HEK293 (cell line): ENCODE results near the gene MIB2.

ENCODE experiments used
- CTCF ChIA-PET: fragments of 350-600 bp; formaldehyde crosslinking; extraction: SDS; loops from one replicate; lab custom pipeline; 2021; ENCODE audit warnings: antibody characterized with exemption; lab: Yijun Ruan, JAX
- POLR2A ChIA-PET: fragments of 300-600 bp; formaldehyde crosslinking; extraction: SDS; loops from one replicate; lab custom pipeline; 2020; ENCODE audit warnings: antibody characterized with exemption, inconsistent platforms; lab: Yijun Ruan, JAX
- H3K27ac ChIP-seq: fragments of 200-500 bp; sonication (Bioruptor generic); 2 replicates; pipeline ENCODE4 v1.5.1; 2014; ENCODE audit warnings: low read depth, low read length, control low read depth, inconsistent platforms; ENCODE audit errors: extremely low read depth
- H3K36me3 ChIP-seq, 2 experiments: fragments of 200-500 bp in 1 of 2; sonication (Bioruptor generic) in 1 of 2; 1 replicate in 1 of 2; 2 replicates in 1 of 2; pipeline ENCODE4 v1.5.1; 2014 to 2017; ENCODE audit warnings: inconsistent platforms in 2 of 2, low read length in 2 of 2; ENCODE audit not compliant: control insufficient read depth in 2 of 2, insufficient read depth in 1 of 2
- H3K4me1 ChIP-seq: fragments of 200-500 bp; sonication (Bioruptor generic); 2 replicates; pipeline ENCODE4 v1.5.1; 2014; ENCODE audit warnings: mild to moderate bottlenecking, low read length, inconsistent platforms; ENCODE audit not compliant: control insufficient read depth, insufficient read depth
- H3K4me3 ChIP-seq: 2 replicates; pipeline ENCODE4 v1.5.1; 2011; ENCODE audit warnings: low read depth, mild to moderate bottlenecking, control low read depth, low read length, moderate library complexity
- H3K9me3 ChIP-seq: fragments of 200-500 bp; sonication (Bioruptor generic); 2 replicates; pipeline ENCODE4 v1.5.1; 2014; ENCODE audit warnings: low read depth, low read length, inconsistent platforms; ENCODE audit not compliant: control insufficient read depth, insufficient read depth
- ATF2 ChIP-seq: fragments of 450-650 bp; formaldehyde crosslinking; IDR thresholded peaks from 2 replicates; pipeline ENCODE4 v1.5.1; 2016; ENCODE audit warnings: missing biosample characterization, missing genetic modification characterization, low read depth
- BCL11A ChIP-seq: fragments of 450-650 bp; formaldehyde crosslinking; IDR thresholded peaks from 2 replicates; pipeline ENCODE4 v1.5.1; 2016; ENCODE audit warnings: low read depth, missing biosample characterization, missing genetic modification characterization
- KLF1 ChIP-seq: fragments of 450-650 bp; formaldehyde crosslinking; IDR thresholded peaks from 2 replicates; pipeline ENCODE4 v1.5.1; 2016; ENCODE audit warnings: missing biosample characterization, missing genetic modification characterization
- KLF10 ChIP-seq: fragments of 450-650 bp; IDR thresholded peaks from 2 replicates; pipeline ENCODE4 v1.5.1; 2018; ENCODE audit warnings: missing biosample characterization, mild to moderate bottlenecking, missing genetic modification characterization
- ZBTB7A ChIP-seq: fragments of 450-650 bp; formaldehyde crosslinking; IDR thresholded peaks from 2 replicates; pipeline ENCODE4 v1.5.1; 2016; ENCODE audit warnings: low read depth, missing biosample characterization, missing genetic modification characterization
- ZNF10 ChIP-seq: fragments of 450-650 bp; formaldehyde crosslinking; IDR thresholded peaks from 2 replicates; pipeline ENCODE4 v1.5.1; 2017; ENCODE audit warnings: missing biosample characterization, missing genetic modification characterization
- ZNF18 ChIP-seq: fragments of 450-650 bp; formaldehyde crosslinking; IDR thresholded peaks from 2 replicates; pipeline ENCODE4 v1.5.1; 2016; ENCODE audit warnings: missing biosample characterization, missing genetic modification characterization
- ZNF202 ChIP-seq: fragments of 450-650 bp; formaldehyde crosslinking; IDR thresholded peaks from 2 replicates; pipeline ENCODE4 v1.5.1; 2016; ENCODE audit warnings: missing biosample characterization, missing genetic modification characterization, borderline replicate concordance
- ZNF292 ChIP-seq: fragments of 450-650 bp; formaldehyde crosslinking; IDR thresholded peaks from 2 replicates; pipeline ENCODE4 v1.5.1; 2016; ENCODE audit warnings: low read depth, missing biosample characterization, missing genetic modification characterization, borderline replicate concordance
- ZNF404 ChIP-seq: fragments of 450-650 bp; formaldehyde crosslinking; IDR thresholded peaks from 2 replicates; pipeline ENCODE4 v1.5.1; 2017; ENCODE audit warnings: missing biosample characterization, missing genetic modification characterization
- ZNF416 ChIP-seq: fragments of 450-650 bp; formaldehyde crosslinking; IDR thresholded peaks from 2 replicates; pipeline ENCODE4 v1.5.1; 2016; ENCODE audit warnings: missing biosample characterization, missing genetic modification characterization
- ZNF433 ChIP-seq: fragments of 450-650 bp; formaldehyde crosslinking; IDR thresholded peaks from 2 replicates; pipeline ENCODE4 v1.5.1; 2016; ENCODE audit warnings: missing biosample characterization, missing genetic modification characterization, low read depth
- ZNF624 ChIP-seq: fragments of 450-650 bp; formaldehyde crosslinking; IDR thresholded peaks from 2 replicates; pipeline ENCODE4 v1.5.1; 2017; ENCODE audit warnings: missing biosample characterization, missing genetic modification characterization
- ZNF670 ChIP-seq: fragments of 450-650 bp; formaldehyde crosslinking; IDR thresholded peaks from 2 replicates; pipeline ENCODE4 v1.5.1; 2016; ENCODE audit warnings: missing biosample characterization, missing genetic modification characterization, low read depth
- ZSCAN18 ChIP-seq: fragments of 450-650 bp; formaldehyde crosslinking; IDR thresholded peaks from 2 replicates; pipeline ENCODE4 v1.5.1; 2016; ENCODE audit warnings: missing biosample characterization, missing genetic modification characterization
- TF ChIP-seq, protein P1 (sequence below): fragments of 450-650 bp; formaldehyde crosslinking; IDR thresholded peaks from 2 replicates; pipeline ENCODE4 v1.5.1; 2016; ENCODE audit warnings: missing biosample characterization, missing genetic modification characterization
- TF ChIP-seq, protein P2 (sequence below): fragments of 450-650 bp; formaldehyde crosslinking; IDR thresholded peaks from 2 replicates; pipeline ENCODE4 v1.5.1; 2016; ENCODE audit warnings: missing biosample characterization, missing genetic modification characterization
- TF ChIP-seq, protein P3 (sequence below): fragments of 450-650 bp; formaldehyde crosslinking; conservative IDR thresholded peaks from 2 replicates; pipeline ENCODE4 v1.5.1; 2016; ENCODE audit warnings: low read depth, missing biosample characterization, missing genetic modification characterization
- TF ChIP-seq, protein P4 (sequence below): fragments of 450-650 bp; formaldehyde crosslinking; IDR thresholded peaks from 2 replicates; pipeline ENCODE4 v1.5.1; 2016; ENCODE audit warnings: missing biosample characterization, missing genetic modification characterization
- TF ChIP-seq, protein P5 (sequence below): fragments of 450-650 bp; formaldehyde crosslinking; IDR thresholded peaks from 2 replicates; pipeline ENCODE4 v1.5.1; 2016; ENCODE audit warnings: missing biosample characterization, missing genetic modification characterization

MIB2 gene

DNA sequence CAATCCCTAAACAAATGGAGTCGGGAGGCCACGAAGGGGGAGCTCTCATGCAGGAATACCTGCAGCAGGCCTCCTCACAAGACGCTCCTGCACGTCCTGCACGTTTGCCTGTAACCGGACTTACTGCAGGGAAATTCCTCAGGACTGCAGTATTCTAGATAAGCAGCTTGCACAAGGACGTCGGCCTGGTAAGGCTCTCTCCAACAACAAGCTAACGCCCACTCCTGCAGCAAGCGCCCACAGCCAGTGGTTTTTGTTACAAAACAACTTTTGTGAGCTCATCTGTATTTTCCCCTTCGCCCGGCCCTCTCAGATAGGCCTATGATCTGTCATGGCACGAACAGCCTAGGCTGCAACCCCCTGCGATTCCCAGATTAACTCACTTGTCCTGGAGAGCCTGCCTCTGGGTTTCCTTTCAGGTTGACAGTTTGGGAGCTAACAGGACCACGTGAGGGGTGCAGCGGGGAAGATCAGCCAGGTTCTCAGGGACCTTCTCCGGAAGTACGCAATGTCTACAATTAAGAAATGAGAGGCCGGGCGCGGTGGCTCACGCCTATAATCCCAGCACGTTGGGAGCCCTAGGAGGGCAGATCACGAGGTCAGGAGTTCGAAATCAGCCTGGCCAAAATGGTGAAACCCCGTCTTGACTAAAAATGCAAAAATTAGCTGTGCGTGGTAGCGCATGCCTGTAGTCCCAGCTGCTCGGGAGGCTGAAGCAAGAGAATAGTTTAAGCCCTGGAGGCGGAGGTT lies 921 bp upstream of the MIB2 start:
- ChIA-PET CTCF (interaction anchor here (0.6 to 0.9 kb wide), 3 partner anchors 215 to 591 kb away, joined by 3 to 4 read pairs (median 3); partner anchors contain the start of gene CCNL2), POLR2A (interaction anchor here (0.6 to 3.5 kb wide), 6 partner anchors 12 to 777 kb away, joined by 3 to 17 read pairs (median 5); partner anchors contain the start of genes MORN1 and RER1)
- H3K4me3 ChIP-seq = peak overlapping the region; percentile 100
- H3K27ac ChIP-seq = peak overlapping the region; percentile 40; the same call in 1 of the 2 replicates
- no peaks in the 10 kb centered on the region for H3K9me3 ChIP-seq
- 0 out of 2 replicates have a peak, but pooled peaks cover 3% of the 10 kb centered on the region for H3K4me1 ChIP-seq
- peaks cover 0 to 27% of the 10 kb centered on the region in 2 experiments; a peak in 1 of 3 replicates for H3K36me3 ChIP-seq
- TF ChIP-seq ZNF10 (tag by site-specific recombination) (no peak), KLF10 (no peak), ATF2 (no peak), ZNF416 (tag by site-specific recombination) (no peak), ZNF18 (tag by site-specific recombination) (no peak), BCL11A (tag by site-specific recombination) (no peak), ZNF624 (tag by site-specific recombination) (no peak), ZNF433 (no peak), ZNF404 (tag by site-specific recombination) (no peak), ZNF202 (tag by site-specific recombination) (no peak), ZBTB7A (tag by site-specific recombination) (no peak), ZNF292 (tag by site-specific recombination) (no peak), ZNF670 (tag by site-specific recombination) (no peak), ZSCAN18 (tag by site-specific recombination) (0 out of 2 replicates have a peak, but pooled peaks have one; percentile 17), KLF1 (tag by site-specific recombination) (0 out of 2 replicates have a peak, but pooled peaks have one; percentile 29)
- TF ChIP-seq, protein P1, sequence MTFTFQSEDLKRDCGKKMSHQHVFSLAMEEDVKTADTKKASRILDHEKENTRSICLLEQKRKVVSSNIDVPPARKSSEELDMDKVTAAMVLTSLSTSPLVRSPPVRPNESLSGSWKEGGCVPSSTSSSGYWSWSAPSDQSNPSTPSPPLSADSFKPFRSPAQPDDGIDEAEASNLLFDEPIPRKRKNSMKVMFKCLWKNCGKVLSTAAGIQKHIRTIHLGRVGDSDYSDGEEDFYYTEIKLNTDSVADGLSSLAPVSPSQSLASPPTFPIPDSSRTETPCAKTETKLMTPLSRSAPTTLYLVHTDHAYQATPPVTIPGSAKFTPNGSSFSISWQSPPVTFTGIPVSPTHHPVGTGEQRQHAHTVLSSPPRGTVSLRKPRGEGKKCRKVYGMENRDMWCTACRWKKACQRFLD (tag by site-specific recombination) = no peak
- TF ChIP-seq, protein P2, sequence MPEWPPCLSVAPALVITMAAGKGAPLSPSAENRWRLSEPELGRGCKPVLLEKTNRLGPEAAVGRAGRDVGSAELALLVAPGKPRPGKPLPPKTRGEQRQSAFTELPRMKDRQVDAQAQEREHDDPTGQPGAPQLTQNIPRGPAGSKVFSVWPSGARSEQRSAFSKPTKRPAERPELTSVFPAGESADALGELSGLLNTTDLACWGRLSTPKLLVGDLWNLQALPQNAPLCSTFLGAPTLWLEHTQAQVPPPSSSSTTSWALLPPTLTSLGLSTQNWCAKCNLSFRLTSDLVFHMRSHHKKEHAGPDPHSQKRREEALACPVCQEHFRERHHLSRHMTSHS (tag by site-specific recombination) = no peak
- TF ChIP-seq, protein P3, sequence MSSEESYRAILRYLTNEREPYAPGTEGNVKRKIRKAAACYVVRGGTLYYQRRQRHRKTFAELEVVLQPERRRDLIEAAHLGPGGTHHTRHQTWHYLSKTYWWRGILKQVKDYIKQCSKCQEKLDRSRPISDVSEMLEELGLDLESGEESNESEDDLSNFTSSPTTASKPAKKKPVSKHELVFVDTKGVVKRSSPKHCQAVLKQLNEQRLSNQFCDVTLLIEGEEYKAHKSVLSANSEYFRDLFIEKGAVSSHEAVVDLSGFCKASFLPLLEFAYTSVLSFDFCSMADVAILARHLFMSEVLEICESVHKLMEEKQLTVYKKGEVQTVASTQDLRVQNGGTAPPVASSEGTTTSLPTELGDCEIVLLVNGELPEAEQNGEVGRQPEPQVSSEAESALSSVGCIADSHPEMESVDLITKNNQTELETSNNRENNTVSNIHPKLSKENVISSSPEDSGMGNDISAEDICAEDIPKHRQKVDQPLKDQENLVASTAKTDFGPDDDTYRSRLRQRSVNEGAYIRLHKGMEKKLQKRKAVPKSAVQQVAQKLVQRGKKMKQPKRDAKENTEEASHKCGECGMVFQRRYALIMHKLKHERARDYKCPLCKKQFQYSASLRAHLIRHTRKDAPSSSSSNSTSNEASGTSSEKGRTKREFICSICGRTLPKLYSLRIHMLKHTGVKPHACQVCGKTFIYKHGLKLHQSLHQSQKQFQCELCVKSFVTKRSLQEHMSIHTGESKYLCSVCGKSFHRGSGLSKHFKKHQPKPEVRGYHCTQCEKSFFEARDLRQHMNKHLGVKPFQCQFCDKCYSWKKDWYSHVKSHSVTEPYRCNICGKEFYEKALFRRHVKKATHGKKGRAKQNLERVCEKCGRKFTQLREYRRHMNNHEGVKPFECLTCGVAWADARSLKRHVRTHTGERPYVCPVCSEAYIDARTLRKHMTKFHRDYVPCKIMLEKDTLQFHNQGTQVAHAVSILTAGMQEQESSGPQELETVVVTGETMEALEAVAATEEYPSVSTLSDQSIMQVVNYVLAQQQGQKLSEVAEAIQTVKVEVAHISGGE = no peak
- TF ChIP-seq, protein P4, sequence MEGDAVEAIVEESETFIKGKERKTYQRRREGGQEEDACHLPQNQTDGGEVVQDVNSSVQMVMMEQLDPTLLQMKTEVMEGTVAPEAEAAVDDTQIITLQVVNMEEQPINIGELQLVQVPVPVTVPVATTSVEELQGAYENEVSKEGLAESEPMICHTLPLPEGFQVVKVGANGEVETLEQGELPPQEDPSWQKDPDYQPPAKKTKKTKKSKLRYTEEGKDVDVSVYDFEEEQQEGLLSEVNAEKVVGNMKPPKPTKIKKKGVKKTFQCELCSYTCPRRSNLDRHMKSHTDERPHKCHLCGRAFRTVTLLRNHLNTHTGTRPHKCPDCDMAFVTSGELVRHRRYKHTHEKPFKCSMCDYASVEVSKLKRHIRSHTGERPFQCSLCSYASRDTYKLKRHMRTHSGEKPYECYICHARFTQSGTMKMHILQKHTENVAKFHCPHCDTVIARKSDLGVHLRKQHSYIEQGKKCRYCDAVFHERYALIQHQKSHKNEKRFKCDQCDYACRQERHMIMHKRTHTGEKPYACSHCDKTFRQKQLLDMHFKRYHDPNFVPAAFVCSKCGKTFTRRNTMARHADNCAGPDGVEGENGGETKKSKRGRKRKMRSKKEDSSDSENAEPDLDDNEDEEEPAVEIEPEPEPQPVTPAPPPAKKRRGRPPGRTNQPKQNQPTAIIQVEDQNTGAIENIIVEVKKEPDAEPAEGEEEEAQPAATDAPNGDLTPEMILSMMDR (tag by site-specific recombination) = 0 out of 2 replicates have a peak, but pooled peaks have one; percentile 27
- TF ChIP-seq, protein P5, sequence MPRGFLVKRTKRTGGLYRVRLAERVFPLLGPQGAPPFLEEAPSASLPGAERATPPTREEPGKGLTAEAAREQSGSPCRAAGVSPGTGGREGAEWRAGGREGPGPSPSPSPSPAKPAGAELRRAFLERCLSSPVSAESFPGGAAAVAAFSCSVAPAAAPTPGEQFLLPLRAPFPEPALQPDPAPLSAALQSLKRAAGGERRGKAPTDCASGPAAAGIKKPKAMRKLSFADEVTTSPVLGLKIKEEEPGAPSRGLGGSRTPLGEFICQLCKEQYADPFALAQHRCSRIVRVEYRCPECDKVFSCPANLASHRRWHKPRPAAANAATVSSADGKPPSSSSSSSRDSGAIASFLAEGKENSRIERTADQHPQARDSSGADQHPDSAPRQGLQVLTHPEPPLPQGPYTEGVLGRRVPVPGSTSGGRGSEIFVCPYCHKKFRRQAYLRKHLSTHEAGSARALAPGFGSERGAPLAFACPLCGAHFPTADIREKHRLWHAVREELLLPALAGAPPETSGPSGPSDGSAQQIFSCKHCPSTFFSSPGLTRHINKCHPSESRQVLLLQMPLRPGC (tag by site-specific recombination) = no peak
